HG03159 (cell line): ENCODE data around the gene CERS1.
A peak's percentile ranks its signal among the peaks of the same experiment; 100 is the strongest.

Experiments
- ATAC-seq: cut with Tn5 transposase; IDR thresholded peaks from one replicate; pipeline ENCODE4 v1.9.1; 2021; ENCODE audit warnings: mild to moderate bottlenecking, moderate library complexity; ENCODE audit not compliant: unreplicated experiment

The CERS1 gene

DNA sequence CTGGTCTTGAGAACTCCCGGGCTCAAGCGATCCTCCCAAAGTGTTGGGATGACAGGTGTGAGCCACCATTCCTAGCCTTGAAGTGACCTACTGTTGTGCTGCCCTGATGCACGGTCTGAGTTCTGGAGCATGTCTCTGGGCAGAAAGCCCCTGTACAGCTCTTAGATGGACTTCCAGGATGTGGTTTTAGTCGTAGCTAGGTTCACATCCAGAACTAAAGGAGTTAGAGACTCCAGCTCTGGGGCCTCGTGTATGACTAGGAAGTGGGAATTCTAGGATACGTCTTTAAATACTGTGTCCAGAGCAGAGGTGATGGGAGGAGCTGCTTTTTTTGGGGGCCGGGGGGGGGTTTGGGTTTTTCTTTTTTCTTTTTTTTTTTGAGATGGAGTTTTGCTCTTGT lies 52.0 kb downstream of the CERS1 start:
- ATAC-seq, result no peak

DNA sequence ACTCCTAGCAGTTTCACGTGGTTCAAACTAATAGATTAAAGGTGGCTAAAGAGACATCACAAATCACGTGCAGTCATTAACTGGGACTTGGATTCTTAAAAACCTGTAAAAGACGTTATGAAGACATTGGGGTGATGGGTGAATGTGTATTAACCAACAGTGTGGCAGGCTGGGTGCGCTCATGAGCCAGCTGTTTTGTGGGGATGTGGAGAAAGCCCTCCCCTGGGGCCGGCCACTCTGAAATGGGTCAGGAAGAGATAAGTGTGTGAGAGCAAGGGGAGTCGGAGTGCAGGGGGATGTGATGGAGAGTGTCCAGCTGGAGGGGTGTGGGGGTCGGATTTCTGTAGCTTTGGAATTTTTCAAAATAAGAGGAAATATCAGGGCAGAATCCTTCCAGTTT lies 53.8 kb downstream of the CERS1 start:
- ATAC-seq, result no peak

- ATAC-seq, result no peak
Observed at GRCh38 chr19:18841400-18841799, 54.6 kb downstream of the CERS1 start.

GRCh38 chr19:18840288-18841267 lies 55.4 kb downstream of the CERS1 start:
- no peak for ATAC-seq

- no peak for ATAC-seq
Observed at GRCh38 chr19:18839465-18840287, 56.3 kb downstream of the CERS1 start.

- ATAC-seq, result no peak
Observed at GRCh38 chr19:18834644-18834984, 61.3 kb downstream of the CERS1 start.

GRCh38 chr19:18833849-18834643 lies 61.9 kb downstream of the CERS1 start:
- ATAC-seq, result no peak

DNA sequence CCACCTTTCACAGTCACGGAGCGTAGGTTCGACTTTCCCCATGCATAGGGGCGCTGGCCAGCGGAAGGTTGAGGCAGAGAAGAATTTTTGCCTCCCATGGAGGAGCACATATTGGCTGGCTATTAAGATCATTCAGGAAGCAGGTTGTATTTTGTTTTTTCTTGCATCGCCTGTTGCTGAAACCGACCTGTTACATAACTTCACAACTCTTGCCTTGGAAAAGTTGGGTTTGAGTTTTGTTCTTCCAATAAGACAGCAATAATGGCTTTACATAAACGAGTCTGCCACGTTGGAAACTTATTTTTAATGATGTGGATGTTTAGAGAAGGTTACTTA lies 62.8 kb downstream of the CERS1 start:
- no peak for ATAC-seq

DNA sequence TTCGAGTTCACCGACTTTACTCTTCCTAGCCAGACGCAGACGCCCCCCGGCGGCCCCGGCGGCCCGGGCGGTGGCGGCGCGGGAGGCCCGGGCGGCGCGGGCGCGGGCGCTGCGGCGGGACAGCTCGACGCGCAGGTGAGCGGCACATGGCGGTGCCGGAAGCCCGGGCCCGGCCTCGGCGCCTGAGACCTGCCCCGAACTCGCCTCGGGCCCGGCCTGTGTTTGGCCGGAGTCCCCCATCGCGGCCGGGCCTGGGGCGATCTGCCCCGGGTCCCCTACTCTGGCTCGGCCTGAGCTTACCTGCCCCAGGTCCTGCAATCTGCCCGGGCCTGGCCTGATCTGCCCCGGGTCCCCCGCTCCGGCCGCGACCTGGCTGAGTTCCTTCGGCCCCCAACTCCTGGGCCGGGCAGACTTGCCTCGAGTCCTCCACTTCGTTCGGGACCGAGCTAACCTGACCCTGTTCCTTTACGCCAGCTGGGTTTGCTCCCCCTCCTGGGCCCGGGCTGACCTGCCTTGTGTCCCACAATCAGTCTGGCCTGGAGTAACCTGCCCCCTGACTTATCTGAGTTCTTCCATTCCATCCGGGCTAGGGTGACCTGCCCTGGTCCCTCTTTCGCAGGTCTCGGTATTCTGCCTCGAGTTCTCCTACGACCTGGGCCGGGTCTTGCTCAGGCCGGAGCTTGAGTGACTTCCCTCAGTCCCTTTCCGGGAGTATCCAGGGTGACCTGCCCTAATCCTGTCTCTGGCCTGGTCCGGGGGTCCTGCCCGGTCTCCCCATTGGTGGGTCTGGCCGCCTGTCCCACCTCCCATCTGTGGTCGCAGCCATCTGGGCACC lies 63.4 kb downstream of the CERS1 start:
- ATAC-seq, result peak; percentile 40

DNA sequence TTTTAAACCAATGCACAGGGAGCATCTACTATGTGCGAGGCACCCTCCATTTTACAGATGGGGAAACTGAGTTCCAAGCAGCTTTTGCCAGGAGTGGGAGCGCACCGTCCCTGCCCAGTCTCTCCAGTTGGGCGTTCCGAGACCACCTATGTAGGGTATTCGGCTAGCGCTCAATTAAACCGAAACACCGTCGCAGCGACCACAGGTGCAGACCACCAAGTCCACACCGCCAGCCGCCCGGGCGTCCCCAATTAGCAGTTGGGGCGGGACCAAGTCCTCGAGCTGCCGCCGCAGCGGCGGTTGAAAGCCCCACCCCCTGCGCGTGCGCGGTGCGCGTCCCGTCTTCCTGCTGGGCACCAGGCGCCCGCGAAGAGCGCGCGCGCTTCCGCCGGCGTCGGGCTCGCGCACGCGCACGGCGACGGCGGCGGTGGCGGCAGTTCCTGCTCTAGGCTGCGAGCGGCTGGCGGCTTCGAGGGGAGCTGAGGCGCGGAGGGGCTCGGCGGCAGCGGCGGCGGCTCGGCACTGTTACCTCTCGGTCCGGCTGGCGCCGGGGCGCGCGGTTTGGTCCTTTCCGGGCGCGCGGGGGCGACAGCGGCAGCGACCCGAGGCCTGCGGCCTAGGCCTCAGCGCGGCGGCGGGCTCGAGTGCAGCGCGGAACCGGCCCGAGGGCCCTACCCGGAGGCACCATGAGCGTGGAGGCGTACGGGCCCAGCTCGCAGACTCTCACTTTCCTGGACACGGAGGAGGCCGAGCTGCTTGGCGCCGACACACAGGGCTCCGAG lies 64.2 kb downstream of the CERS1 start, which contains the start of gene UPF1:
Gene UPF1, plus strand, starts transcription at position 436 of the 782 bp plus-strand sequence. Its CDS starts 251 bp downstream, at position 687.
- peak; percentile 76 for ATAC-seq

DNA sequence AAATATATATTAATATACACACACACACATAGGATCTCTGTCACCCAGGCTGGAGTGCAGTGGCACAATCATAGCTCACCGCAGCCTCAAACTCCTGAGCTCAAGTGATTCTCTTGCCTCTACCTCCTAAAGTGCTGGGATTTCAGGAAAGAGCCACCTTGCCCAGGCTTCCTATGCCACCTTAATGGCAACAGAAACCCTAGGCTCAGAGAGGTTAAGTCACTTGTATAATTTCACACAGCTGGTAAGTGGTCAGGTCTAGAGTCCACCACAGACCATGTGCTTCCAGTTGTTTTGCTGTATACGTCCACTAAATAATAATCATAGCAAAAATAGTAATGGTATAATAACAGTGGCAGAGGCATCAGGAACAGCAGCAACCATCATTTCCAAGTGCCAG lies 65.5 kb downstream of the CERS1 start:
- ATAC-seq, result no peak

DNA sequence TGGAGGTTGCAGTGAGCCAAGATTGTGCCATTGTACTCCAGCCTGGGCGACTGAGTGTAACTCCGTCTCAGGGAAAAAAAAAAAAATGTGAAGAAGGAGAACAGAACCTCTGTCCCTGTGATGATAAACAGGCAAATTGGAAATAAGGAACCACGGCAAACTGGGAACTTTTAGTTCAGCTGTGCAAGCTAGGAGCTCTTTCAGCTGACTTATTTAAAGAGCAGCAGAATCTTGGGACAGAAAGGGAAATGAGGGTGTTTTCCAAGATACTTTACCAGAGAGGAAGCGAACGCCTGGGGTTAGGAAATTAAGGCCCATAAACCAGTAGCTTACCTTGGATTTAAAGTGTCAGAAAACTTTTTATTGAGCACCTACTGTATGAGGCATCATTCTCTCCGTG lies 67.2 kb downstream of the CERS1 start:
- no peak for ATAC-seq
